ENCODE results near the gene STT3B.

The STT3B gene

DNA sequence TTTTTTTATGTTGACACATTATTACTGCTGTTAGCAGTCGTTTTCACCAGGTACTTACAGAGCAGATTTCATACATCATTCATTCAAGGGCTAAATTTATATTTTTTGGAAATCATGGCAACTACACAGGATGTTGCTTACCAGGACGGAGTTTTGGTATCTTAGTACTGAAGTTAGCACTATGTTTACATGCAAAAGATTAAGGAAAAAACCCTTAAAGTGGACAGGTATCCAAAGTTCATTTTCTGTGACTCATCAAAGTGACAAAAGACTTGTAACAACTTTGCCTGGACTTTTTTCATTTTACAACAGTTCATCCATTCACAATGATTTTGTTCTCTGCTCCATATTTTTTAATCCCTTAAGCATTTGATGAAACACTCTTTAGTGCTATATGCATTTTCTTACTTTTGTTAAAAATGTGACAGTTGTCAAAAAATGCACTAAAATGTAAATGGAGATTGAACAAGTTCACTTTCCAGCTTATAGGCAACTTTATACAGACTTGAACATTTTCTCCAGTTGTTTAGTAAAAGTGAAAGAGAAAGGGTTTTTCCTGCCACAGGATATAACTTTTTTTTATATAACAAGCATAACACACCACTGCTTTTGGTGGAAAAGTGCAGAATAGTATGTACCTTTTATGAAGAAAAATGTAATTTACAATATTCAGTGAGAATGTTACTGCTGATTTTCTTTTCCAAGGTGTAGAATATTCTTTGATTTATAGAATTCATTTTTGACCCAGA lies 104.1 kb downstream of the STT3B start:
- DNase-seq (ENCODE audit: low spot score) (no peak), FAIRE-seq (no peak)

DNA sequence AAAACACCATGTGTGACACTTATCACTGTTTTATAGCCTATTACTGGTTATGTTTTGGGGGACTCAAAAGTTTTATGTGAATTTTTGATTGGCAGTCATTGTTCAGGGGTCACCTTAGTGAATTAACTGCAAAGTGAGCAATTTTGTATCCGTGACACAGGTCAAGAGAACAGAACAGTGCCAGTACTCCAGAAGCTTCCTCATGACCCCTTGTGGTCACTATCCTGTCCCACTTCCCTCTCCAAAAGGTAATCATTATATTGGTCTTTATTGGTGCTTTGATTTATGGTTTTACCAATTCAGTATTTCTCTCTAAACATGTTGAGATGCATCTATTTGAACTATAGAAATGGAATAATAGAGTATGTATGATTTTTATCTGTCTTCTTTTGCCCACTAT lies 107.1 kb downstream of the STT3B start:
- no peak for FAIRE-seq
- no peak for DNase-seq (ENCODE audit: low spot score)

DNA sequence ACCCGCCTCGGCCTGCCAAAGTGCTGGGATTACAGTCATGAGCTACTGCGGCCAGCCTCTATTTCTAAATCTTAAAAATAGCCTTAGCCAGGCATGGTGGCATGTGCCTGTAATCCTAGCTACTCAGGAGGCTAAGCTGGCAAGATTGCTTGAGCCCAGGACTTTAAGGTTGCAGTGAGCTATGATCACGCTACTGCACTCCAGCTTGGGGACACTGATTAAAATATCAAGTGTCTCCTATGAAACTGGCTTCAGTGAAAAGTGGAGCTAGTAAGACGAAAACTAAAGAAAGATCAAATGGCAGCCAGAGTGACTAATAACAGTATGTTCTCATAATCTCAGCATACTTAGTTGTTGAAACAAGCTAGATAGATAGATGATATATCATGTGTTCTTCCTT lies 112.5 kb downstream of the STT3B start:
- no peak for FAIRE-seq
- DNase-seq (ENCODE audit: low spot score), result no peak

DNA sequence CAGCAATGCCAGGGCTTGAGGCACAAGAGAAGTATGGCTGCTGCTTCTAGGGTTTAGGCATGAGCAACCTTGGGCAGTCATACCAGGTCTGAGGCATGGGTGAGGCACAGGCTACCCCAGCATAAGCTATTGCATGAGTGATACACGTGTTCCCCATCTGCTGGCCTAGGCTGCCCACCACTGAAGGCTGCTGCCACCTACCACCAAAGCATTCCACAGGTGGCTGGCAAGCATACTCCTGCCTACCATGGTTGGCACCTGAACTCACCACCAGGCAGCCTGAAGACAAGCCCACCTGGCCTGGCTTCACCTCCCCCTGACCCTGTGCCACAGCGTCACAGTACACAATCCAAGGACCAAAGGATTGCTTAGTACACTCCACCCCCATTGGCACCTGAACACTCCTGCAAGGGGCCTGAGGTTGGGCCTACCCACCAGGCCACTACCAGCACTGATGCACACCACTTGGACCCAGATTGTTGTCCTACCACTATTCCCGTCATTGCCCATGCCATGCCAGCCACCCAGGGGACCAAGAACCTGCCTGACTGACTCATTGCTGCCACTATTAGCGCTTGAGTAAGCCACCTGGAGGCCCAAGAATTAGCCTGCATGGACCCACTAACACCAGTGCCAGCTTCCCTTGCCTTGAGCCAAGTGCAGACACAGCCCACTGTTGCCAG lies 115.7 kb downstream of the STT3B start:
- FAIRE-seq, result no peak

DNA sequence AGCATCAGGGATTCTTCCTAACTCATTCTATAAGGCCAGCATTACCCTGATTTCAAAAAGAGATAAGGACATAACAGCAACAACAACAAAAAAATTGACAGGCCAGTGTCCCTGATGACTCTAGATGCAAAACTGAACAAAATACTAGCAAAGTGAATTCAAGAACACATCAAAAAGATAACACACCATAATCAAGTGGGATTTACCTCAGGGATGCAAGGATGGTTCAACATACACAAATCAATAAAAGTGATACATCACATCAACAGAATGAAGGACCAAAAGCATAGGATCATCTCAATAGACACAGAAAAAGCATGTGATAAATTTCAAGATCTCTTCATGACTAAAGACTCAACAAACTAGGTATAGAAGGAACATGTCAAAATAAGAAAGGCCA lies 119.6 kb downstream of the STT3B start:
- DNase-seq (ENCODE audit: low spot score) (no peak), FAIRE-seq (no peak)

More for the DNA sequence above, 115.7 kb downstream of the STT3B start:
- DNase-seq (ENCODE audit: low spot score), result no peak

DNA sequence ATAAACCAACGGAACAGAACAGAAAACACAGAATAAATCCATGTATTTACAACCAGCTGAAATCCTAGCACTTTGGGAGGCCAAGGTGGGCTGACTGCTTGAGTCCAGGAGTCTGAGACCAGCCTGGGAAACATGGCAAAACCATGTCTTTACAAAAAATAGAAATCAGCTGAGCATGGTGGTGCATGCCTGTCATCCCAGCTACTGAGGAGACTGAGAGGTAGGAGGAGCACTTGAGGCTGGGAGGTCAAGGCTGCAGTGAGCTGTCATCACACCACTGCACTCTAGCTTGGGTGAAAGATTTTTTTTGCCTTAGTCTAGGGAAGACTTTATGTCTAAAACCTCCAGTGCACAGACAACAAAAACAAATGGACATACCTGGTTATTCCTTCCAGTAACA lies 120.7 kb downstream of the STT3B start:
- no peak for FAIRE-seq
- DNase-seq (ENCODE audit: low spot score), result no peak

DNA sequence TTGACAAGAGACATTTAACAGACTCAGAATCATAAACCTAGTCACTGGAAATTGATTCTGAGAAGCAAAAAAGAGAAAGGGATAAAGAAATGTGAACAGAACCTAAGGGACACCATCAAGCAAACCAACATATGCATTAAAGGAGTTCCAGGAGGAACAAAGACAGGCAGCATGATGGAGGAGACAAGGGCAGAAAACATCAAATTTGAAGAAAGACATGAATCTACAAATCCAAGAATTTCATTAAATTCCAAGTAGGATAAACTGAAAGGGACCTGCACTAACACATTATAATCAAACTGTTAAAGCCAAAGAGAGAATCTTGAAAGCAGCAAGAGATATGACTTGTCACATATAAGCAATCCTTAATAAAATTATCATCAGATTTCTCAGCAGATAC lies 122.3 kb downstream of the STT3B start:
- DNase-seq (ENCODE audit: low spot score) (no peak), FAIRE-seq (no peak)

DNA sequence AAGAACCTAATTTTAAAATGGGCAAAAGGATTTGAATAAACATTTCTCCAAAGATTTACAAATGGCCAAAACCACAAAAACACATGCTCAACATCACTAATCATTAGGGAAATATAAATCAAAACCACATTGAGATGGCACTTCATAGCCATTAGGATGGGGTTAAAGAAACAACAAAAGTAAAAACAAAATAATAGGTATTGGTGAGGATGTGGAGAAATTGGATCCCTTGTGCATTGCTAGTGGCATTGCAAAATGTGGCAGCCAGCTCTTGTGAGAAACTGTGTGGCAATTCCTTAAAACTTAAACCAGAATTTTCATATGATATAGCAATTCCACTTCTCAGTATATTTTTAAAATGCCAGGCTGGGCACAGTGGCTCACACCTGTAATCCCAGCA lies 126.5 kb downstream of the STT3B start:
- FAIRE-seq, result no peak
- no peak for DNase-seq (ENCODE audit: low spot score)

DNA sequence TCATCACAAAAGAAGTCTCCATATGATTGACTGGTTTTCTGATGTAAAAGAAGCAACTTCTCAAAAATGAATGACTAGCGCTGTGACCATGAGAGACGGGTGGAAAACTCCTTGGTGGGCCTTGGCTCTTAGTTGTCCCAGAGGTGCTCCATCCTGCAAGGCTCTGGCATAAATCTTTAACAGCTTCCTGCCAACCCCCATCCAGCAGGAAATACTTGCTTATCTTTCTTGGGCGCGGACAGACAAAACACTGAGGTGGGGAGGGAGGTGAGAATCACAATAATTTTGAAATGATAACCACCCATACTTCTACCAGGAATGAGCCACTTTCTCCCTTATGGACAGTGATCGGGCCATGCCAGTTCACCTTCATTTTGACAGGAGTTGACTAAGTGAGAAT lies 128.6 kb downstream of the STT3B start:
- DNase-seq (ENCODE audit: low spot score) (no peak), FAIRE-seq (no peak)

DNA sequence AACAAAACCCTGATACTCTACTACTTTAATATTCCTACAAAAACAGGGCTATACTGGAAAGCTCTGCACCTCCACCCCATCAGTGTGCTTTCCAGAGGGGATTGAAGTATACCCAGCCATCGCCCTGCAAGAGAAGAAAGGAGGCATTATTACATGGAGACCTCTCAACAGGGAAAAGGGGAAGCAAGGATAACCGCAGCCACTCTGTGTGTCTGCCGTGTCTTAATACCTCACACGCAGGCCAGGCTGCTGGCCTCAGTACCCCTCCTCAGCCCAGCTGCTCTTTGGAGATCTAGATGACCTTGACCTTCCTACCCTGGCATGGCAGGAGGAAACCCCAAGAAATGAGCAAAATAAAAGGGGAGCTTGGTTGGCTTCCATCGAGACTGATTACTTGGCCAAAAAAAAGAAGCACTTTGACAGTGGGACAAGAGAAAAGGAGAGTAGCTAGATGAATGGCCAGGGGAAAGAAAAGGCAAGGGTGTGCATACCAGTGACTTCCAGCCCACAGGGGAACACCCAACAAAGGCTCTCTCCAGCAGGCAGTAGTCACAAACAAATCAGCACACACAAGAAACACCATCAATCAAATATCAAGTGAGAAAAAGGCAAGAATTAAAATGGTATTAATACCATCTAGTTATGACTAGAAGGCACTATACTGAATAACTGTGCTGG lies 129.4 kb downstream of the STT3B start:
- DNase-seq (ENCODE audit: low spot score), result no peak
- no peak for FAIRE-seq

DNA sequence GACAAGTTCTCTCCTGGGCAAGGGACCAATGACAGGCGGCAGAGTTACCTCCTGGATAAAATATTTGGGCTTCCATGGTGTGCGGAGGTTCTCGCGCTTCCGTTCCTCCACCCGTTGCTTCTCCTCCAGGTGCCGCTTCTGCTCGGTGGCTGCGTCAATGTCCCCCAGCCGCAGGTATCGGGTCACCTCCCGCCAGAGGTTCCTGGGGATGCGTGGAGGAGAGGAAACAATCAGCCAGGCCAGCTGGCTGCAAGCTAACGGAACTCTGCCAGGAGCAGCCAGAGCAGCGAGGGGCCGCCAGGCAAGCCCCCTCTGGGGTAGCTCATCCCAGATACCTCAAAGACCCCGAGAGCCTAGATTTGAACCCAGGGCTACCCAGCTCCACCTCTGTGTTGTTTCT lies 131.3 kb downstream of the STT3B start:
- no peak for DNase-seq (ENCODE audit: low spot score)
- no peak for FAIRE-seq

DNA sequence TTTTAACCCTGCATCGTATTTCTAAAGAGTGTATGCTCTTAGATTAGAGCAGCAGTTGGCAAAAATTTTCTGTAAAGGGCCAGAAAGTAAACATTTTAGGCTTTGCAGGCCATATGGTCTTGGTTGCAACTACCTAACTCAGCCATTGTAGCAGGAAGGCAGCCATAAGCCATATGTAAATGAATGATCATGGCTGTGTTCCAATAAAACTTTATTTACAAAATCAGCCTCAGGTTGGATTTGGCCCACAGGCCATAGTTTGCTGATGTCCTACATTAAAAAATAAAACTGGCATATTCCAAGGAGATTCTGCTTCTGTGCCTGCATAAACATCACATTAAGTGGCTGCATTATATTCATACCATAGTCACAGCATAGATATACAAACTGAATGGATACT lies 134.9 kb downstream of the STT3B start:
- no peak for DNase-seq (ENCODE audit: low spot score)
- FAIRE-seq, result no peak

DNA sequence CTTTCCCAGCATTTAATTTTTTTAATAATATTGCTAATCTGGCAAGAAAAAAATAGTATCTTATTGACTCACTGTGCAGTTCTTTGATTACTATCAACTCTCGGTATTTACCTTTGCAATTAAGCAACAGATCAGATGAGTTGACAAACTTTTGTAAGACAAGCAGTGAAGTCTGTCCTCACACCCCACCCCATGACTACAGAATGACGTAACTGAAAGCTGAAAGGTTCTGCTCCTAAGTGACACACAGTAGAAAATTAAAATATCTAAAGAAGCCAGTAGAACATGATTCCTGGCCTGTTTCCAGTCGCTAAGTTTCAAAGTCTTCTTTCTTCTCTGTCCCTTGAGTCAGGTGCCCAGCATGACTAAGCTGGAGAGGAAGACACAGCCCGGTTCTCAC lies 135.5 kb downstream of the STT3B start:
- DNase-seq (ENCODE audit: low spot score), result no peak
- no peak for FAIRE-seq

DNA sequence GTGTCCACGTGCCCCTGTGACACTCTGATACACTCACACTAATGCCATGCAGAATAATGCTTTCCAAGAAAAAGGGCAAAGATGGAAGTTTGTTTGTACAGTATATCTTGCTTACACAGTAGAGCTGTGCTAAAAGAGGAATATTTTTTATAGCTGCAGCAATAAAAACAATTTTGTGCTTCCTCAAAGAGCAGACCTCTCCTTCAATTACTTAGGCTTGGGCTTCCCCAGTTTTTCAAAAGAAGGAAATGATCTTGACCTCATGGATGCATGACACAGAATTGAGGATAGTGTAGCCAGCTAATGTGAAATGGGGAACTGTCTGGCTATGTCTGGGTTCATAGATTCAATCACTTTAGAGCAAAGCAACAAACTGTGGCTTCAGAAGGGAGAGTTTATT lies 137.4 kb downstream of the STT3B start:
- FAIRE-seq (no peak), DNase-seq (ENCODE audit: low spot score) (no peak)

DNA sequence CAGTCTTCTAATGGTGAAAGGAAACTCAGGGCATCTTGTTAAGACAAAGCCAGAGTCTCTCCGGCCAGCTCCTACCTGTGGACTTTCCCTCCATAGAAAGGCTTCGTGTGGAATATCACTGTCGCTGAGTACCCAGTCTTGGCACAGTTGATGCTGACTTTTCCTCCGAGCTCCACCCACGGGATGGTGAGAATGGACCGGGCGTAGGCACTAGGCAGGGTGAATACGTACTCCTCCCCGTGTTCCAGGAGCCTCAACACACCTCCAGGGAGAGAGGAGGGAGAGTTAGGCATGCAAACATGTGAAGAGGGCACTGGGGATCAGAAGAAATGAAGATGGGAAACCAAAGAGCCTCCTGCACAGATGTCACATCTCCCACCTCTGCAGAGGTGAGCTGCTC lies 138.0 kb downstream of the STT3B start:
- DNase-seq (ENCODE audit: low spot score) (no peak), FAIRE-seq (no peak)

DNA sequence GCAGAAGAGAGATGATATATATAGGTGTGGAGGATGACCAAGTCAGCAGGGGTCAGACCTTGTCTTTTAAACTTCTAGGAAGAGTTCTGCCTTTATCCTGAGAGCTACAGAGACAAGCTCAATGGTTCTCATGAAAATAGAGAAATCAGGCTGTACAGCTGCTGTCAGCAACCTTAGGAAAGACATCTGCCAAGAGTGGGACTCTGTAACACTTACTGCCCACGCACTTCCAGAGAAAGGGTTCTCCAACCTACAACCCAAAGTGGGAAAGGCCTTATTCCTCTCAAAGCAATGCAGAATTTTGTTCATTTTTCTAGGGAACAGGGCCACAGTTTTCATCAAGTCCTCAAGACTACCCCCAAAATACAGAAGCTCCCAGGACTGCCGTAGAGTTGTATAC lies 138.7 kb downstream of the STT3B start:
- no peak for DNase-seq (ENCODE audit: low spot score)
- FAIRE-seq, result no peak

DNA sequence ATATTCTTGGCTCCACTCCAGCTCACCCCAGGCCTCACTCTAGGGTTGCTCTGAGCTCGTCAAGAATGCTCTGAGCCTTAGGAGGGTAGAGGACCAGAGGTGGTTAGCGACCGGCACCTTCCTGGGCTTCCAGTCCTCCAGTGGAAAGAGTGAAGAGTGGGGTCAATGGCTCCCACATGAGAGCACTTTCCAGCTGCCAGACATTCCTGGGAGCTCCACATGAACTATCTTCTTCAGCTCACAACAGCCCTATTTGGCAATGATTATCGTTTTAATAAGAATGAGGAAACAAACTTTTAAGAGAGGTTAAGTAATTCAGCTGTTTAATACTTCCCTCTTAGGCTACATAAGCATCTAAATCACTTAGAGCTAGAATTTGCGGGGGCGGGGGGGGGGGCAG lies 139.3 kb downstream of the STT3B start:
- DNase-seq (ENCODE audit: low spot score), result no peak
- FAIRE-seq, result no peak

DNA sequence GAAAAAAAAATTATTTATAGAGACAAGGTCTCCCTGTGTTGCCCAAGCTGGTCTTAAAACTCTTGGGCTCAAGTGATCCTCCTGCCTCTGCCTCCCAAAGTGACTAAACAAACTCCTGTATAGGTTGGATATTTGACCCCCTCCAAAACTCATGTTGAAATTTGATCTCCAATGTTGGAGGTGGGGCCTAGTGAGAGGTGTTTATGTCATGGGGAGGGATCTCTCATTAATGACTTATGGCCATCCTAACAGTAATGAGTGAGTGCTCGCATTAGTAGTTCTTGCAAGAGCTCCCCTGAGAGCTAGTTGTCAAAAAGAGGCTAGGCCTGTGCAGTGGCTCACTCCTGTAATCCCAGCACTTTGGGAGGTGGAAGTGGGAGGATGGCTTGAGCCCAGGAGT lies 141.2 kb downstream of the STT3B start:
- FAIRE-seq (no peak), DNase-seq (ENCODE audit: low spot score) (no peak)

DNA sequence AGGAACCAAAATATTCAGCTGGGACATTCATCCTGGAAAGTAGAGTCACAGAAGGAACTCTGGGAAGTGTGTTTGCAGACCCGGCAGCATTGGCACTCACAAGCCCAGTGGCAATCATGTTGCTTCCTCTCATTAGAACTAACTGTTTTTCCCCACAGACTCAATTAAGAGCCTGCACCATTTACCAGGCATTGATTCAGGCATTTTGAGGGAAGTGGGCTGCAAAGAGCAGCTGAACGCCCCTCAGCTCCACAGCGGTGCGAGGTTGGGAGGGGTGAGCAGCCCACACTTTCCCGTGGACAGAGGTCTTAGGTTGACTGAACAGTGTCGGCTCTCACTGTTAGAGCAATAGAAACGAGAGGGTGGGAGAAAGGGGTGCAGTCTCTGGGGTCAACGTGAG lies 143.8 kb downstream of the STT3B start:
- DNase-seq (ENCODE audit: low spot score), result no peak
- no peak for FAIRE-seq

DNA sequence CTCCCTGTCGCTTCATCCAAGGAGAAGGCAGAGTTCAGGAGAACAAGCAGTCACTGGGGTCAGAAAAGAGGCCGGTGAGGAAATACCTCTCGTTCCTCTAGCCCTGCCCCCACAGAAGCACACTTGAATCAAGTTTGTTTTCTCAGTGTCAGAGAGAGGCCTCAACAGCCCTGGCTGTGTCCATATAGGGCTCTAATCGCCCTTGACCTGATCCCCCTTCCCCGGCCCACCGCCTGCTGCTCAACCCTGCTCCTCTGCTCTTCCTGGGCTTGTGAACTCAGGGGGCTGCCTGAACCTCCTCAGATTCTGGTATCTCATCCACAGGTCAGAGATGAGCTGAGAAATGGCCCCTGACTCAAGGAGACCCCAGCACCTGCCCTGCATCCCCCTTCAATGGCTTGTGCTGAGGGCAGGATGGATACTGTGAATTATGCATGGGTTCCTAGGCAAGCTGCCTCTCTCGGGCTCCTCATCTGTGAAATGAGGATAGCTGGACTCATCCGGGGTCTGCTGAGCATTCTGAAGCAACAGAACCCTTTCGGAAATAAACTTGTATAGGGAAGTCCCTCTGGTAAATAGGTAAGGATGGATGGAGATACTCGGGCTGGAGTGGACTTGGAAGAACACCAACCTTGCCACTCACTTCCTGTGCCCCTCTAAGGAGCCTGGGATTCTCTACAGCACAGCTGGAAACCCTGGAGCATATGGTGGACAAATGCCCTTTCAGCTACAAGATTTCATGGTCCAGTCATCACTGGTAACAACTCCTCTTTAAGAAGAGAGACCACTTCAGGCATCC lies 147.5 kb downstream of the STT3B start:
- DNase-seq (ENCODE audit: low spot score), result no peak
- no peak for FAIRE-seq

All from RCC 7860 (cell line).